Endothelial cell of umbilical vein (primary cell): ENCODE measurements around the gene ARFGEF3. TPM values are rescaled to one million over a fixed set of nuclear protein-coding genes. Genes with fewer than 3 reads are reported as not detected.

Experiments used
- BruUV-seq: library from RNA; stranded (reverse); fragments of 400-500 nt; replicated peaks from 2 replicates; lab custom pipeline; 2021; lab: Mats Ljungman, UMichigan
- CTCF ChIA-PET: fragments of 300-600, 350-600 bp; sonication (Branson Sonifier 250); formaldehyde crosslinking; loops from one replicate; lab custom pipeline; 2021; ENCODE audit warnings: antibody characterized with exemption, inconsistent platforms; lab: Charles Lee
- POLR2A ChIA-PET: fragments of 300-600, 350-600 bp; sonication (Branson Sonifier 250); formaldehyde crosslinking; loops from one replicate; lab custom pipeline; 2021; ENCODE audit warnings: antibody characterized with exemption, inconsistent platforms; lab: Charles Lee
- DNase-seq: peaks from one replicate; pipeline ENCODE4 v3.0.0-alpha.2; 2011; ENCODE audit warnings: low read depth, low spot score
- FAIRE-seq: peaks from 2 replicates; lab custom pipeline; 2011; peaks lifted over from hg19 to GRCh38; lab: Jason Lieb, UNC
- H2AFZ ChIP-seq: 2 replicates; pipeline ENCODE4 v1.6.0; 2012; ENCODE audit warnings: low read depth, low read length, control low read depth, inconsistent platforms
- H3K27ac ChIP-seq: 2 replicates; pipeline ENCODE4 v1.5.1; 2011; ENCODE audit warnings: low read depth, mild to moderate bottlenecking, control low read depth, low read length, moderate library complexity; ENCODE audit not compliant: insufficient read depth
- H3K27me3 ChIP-seq, 2 experiments: 2 replicates each; pipeline versions ENCODE4 v1.6.0 to v1.6.1; 2011; ENCODE audit warnings: low read length in 2 of 2, mixed read lengths in 1 of 2; ENCODE audit not compliant: control insufficient read depth in 2 of 2, insufficient read depth in 2 of 2
- H3K36me3 ChIP-seq, 2 experiments: 2 replicates in 1 of 2; 3 replicates in 1 of 2; pipeline ENCODE4 v1.5.1; 2011; ENCODE audit warnings: low read length in 2 of 2, mild to moderate bottlenecking in 1 of 2, moderate library complexity in 1 of 2; ENCODE audit not compliant: control insufficient read depth in 2 of 2, insufficient read depth in 2 of 2; ENCODE audit errors: extremely low read depth in 1 of 2
- H3K4me1 ChIP-seq: 3 replicates; pipeline ENCODE4 v1.5.1; 2011; ENCODE audit warnings: mild to moderate bottlenecking, low read length; ENCODE audit not compliant: control insufficient read depth, insufficient read depth; ENCODE audit errors: extremely low read depth
- H3K4me2 ChIP-seq: 2 replicates; pipeline ENCODE4 v1.6.1; 2011; ENCODE audit warnings: low read length, control low read depth, mixed read lengths; ENCODE audit not compliant: insufficient read depth
- H3K4me3 ChIP-seq, 3 experiments: fragments of 200-600 bp in 1 of 3; sonication (generic), shearing (Covaris generic) in 1 of 3; replicated peaks in 1 of 3; 2 replicates each; pipeline ENCODE4 v1.5.1; 2011 to 2016; ENCODE audit warnings: control low read depth in 3 of 3, low read length in 3 of 3, mild to moderate bottlenecking in 2 of 3, inconsistent platforms in 1 of 3, low read depth in 1 of 3, moderate library complexity in 1 of 3; ENCODE audit not compliant: insufficient read depth in 1 of 3
- H3K79me2 ChIP-seq: 2 replicates; pipeline ENCODE4 v1.6.0; 2012; ENCODE audit warnings: low read length, inconsistent platforms; ENCODE audit not compliant: control insufficient read depth, insufficient read depth
- H3K9ac ChIP-seq: replicated peaks from 2 replicates; pipeline ENCODE3; 2011; ENCODE audit warnings: low read length, control low read depth; ENCODE audit not compliant: insufficient read depth; ENCODE audit errors: extremely low read depth
- H3K9me1 ChIP-seq: replicated peaks from 3 replicates; pipeline ENCODE4 v1.6.0; 2011; ENCODE audit warnings: mild to moderate bottlenecking, low read length; ENCODE audit not compliant: control insufficient read depth, insufficient read depth; ENCODE audit errors: extremely low read depth
- H3K9me3 ChIP-seq: replicated peaks from 2 replicates; pipeline ENCODE4 v1.5.1; 2012; ENCODE audit warnings: low read length, inconsistent platforms; ENCODE audit not compliant: control insufficient read depth, insufficient read depth
- H4K20me1 ChIP-seq: replicated peaks from 2 replicates; pipeline ENCODE3; 2011; ENCODE audit warnings: mild to moderate bottlenecking, low read length; ENCODE audit not compliant: control insufficient read depth, insufficient read depth; ENCODE audit errors: extremely low read depth
- EZH2 ChIP-seq: IDR thresholded peaks from 2 replicates; pipeline ENCODE4 v1.6.1; 2012; ENCODE audit warnings: borderline replicate concordance, low read depth, mild to moderate bottlenecking, moderate library complexity, low read length, inconsistent platforms; ENCODE audit not compliant: severe bottlenecking
- FOS ChIP-seq: IDR thresholded peaks from 2 replicates; pipeline ENCODE4 v1.6.1; 2011; ENCODE audit warnings: mild to moderate bottlenecking, low read length, moderate library complexity, borderline replicate concordance; ENCODE audit not compliant: insufficient read depth
- GATA2 ChIP-seq: IDR thresholded peaks from 2 replicates; pipeline ENCODE4 v1.7.0; 2011; ENCODE audit warnings: low read depth, mild to moderate bottlenecking, moderate library complexity, mixed read lengths, low read length; ENCODE audit not compliant: insufficient read length, insufficient read depth
- JUN ChIP-seq: IDR thresholded peaks from 2 replicates; pipeline ENCODE4 v1.6.1; 2011; ENCODE audit warnings: borderline replicate concordance, low read depth; ENCODE audit not compliant: insufficient read length, insufficient read depth
- MYC ChIP-seq: IDR thresholded peaks from one replicate; pipeline ENCODE4 v1.6.1; 2011; ENCODE audit warnings: mild to moderate bottlenecking, low read depth, low read length
- POLR2A ChIP-seq: IDR thresholded peaks from 2 replicates; pipeline ENCODE4 v1.6.1; 2012; ENCODE audit warnings: low read depth, mild to moderate bottlenecking, control low read depth, low read length
- POLR2AphosphoS5 ChIP-seq: IDR thresholded peaks from 2 replicates; pipeline ENCODE4 v1.6.1; 2012; ENCODE audit warnings: low read depth, mild to moderate bottlenecking, control low read depth, low read length, moderate library complexity; ENCODE audit not compliant: insufficient read depth
- dilution Hi-C: fragments of 300-500 bp; cut with MboI; formaldehyde crosslinking; loops from one replicate; pipeline ENCODE4 v1.15.0; 2019; ENCODE audit warnings: low sequenced_read_pairs; ENCODE audit not compliant: extremely low pct_ligation_motif_present
- intact Hi-C: fragments of 100-400 bp; cut with micrococcal nuclease; formaldehyde crosslinking; loops from one replicate; pipeline ENCODE4 v1.10.0; 2022
- polyA plus RNA-seq, 4 experiments: library from polyadenylated mRNA; depleted of rRNA in 3 of 4; stranded (reverse) in 3 of 4; unstranded in 1 of 4; fragments of >200 nt; gene quantifications; 2 replicates each; pipeline versions ENCODE4 v1.2.1 to v1.2.3, GENCODE V29; 2011 to 2012; ENCODE audit warnings: missing spikeins in 1 of 4
- total RNA-seq: library from RNA; stranded (reverse); gene quantifications from 2 replicates; pipeline ENCODE4 v1.2.3, GENCODE V29; 2021
- TF ChIP-seq, protein P1 (sequence below), 2 donors: IDR thresholded peaks; 1 replicate in 1 of 2; 2 replicates in 1 of 2; pipeline ENCODE4 v1.5.1; 2011; ENCODE audit warnings: low read length in 2 of 2, mild to moderate bottlenecking in 2 of 2, moderate library complexity in 2 of 2, control low read depth in 1 of 2, inconsistent platforms in 1 of 2, low read depth in 1 of 2; ENCODE audit not compliant: insufficient read depth in 1 of 2; ENCODE audit errors: extremely low read depth in 1 of 2

ARFGEF3 gene
- total and polyA plus RNA-seq, 2 donors (not counting 3 experiments of a cell fraction or from before 2014, with no cell fraction given): 1.3 to 7.3 TPM

DNA sequence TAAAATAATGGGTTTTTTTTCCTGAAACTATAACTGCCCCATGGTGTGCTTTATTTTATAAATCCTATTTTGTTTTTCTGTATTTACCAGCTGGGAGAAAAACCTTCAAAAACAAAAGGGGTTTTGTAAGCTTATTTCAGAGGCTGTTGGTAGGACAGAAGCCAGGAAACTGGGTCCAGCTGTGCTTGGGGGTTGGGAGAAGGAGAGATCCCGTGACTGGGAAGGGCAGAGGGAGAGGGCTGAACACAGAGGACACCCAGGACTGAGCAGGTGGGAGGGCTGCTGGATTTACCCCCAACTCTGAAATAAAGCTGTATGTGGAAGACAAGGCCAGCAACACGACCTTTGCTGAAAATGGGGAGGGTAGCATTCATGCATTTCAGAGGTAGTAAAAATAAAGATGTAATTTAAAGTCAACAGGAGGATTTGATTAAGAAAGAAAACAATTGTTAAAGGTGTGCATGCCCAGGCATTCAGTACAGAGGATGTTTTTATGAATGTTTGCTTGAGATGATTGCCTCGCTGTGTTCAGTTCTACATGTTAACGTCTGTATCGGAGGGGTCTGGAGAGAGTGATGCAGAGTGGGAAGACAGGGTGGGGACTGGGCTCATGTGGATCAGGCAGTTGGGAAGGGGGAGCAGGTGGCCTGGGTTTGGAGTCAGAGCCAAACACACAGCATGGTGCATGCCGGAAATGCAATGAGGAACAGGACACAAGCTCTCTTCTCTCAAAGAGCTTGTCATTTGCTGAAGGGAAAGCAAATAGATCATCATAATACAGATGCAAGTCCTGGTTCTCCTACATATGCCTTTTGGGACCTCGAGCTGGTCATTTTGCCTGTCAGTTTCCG, 21.4 kb downstream of the ARFGEF3 start:
- Histone ChIP-seq H3K27me3 (no peaks in the 10 kb centered on the region), H4K20me1 (no peaks in the 10 kb centered on the region), H3K9me3 (no peaks in the 10 kb centered on the region), H3K79me2 (no peaks in the 10 kb centered on the region), H3K27ac (no peak overlapping the region), H3K4me3 (no peak overlapping the region), H3K9me1 (no peaks in the 10 kb centered on the region), H3K9ac (no peak overlapping the region), H3K4me2 (no peak overlapping the region), H3K4me1 (no peaks in the 10 kb centered on the region), H2AFZ (no peak overlapping the region), H3K36me3 (no peaks in the 10 kb centered on the region)
- no peak for TF ChIP-seq POLR2A
- TF ChIP-seq EZH2: no peak
- no peak for TF ChIP-seq POLR2AphosphoS5
- TF ChIP-seq, protein P1, sequence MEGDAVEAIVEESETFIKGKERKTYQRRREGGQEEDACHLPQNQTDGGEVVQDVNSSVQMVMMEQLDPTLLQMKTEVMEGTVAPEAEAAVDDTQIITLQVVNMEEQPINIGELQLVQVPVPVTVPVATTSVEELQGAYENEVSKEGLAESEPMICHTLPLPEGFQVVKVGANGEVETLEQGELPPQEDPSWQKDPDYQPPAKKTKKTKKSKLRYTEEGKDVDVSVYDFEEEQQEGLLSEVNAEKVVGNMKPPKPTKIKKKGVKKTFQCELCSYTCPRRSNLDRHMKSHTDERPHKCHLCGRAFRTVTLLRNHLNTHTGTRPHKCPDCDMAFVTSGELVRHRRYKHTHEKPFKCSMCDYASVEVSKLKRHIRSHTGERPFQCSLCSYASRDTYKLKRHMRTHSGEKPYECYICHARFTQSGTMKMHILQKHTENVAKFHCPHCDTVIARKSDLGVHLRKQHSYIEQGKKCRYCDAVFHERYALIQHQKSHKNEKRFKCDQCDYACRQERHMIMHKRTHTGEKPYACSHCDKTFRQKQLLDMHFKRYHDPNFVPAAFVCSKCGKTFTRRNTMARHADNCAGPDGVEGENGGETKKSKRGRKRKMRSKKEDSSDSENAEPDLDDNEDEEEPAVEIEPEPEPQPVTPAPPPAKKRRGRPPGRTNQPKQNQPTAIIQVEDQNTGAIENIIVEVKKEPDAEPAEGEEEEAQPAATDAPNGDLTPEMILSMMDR (IDR thresholded peaks at IDR 0.05; ENCODE audit: extremely low read depth in 1 of 2, insufficient read depth in 1 of 2, low read depth in 1 of 2, low read length in 2 of 2): no peak
- TF ChIP-seq MYC: no peak
- TF ChIP-seq JUN: no peak
- no peak for TF ChIP-seq FOS
- TF ChIP-seq GATA2: no peak
- no TSS peak for BruUV-seq
- FAIRE-seq (no peak), DNase-seq (no peak)
- CTCF ChIA-PET: interaction anchor here (1.6 kb wide), 1 partner anchor 95 kb away, joined by 5 read pairs; no protein-coding TSS in a partner anchor
- POLR2A ChIA-PET: no interaction called here
- intact Hi-C loops (no loop called here), dilution Hi-C loops (no loop called here)
